ENCODE measurements around the gene TIMMDC1. TPM values are rescaled to one million over a fixed set of nuclear protein-coding genes. Genes with fewer than 3 reads are reported as not detected.

The TIMMDC1 gene
- total RNA-seq, 1 experiment from 2014 or later = 121 TPM

- H3K4me2 ChIP-seq (ENCODE audit: low read length) = no peak overlapping the region
- peaks cover 2 to 10% of the 10 kb centered on the region in 2 experiments; a peak in 2 of 4 replicates for H3K4me1 ChIP-seq (ENCODE audit: control insufficient read depth in 1 of 2, insufficient read depth in 2 of 2, low read length in 2 of 2)
- no peaks in the 10 kb centered on the region for H3K27me3 ChIP-seq (ENCODE audit: insufficient read depth, low read length)
- no peak overlapping the region for H2AFZ ChIP-seq (ENCODE audit: low read depth, low read length, poor library complexity, severe bottlenecking)
- CTCF ChIA-PET = no interaction called here
- intact Hi-C loops (cut with micrococcal nuclease) = no loop called here
- no peak for TF ChIP-seq POLR2A (IDR thresholded peaks at IDR 0.05; ENCODE audit: borderline replicate concordance, extremely low read depth, insufficient read depth, insufficient read length)
- TF ChIP-seq SP1 (IDR thresholded peaks at IDR 0.05; ENCODE audit: low read depth) = no peak
- TF ChIP-seq ZNF274 (IDR thresholded peaks at IDR 0.05; ENCODE audit: low read depth, low read length) = no peak
- peak in 2 of 3 experiments; percentile 34; a peak in 3 of 6 replicates for TF ChIP-seq CTCF (IDR thresholded peaks at IDR 0.05 in 2 of 3, conservative IDR thresholded peaks at IDR 0.05 in 1 of 3; ENCODE audit: borderline replicate concordance in 1 of 3, insufficient read depth in 1 of 3, low read depth in 2 of 3, low read length in 2 of 3)
- no peak for TF ChIP-seq FOSL1 (IDR thresholded peaks at IDR 0.05; ENCODE audit: low read depth)
- no peak for TF ChIP-seq SRF (IDR thresholded peaks at IDR 0.05; ENCODE audit: low read depth)
- TF ChIP-seq POLR2AphosphoS5 (IDR thresholded peaks at IDR 0.05; ENCODE audit: low read depth, low read length) = no peak
- H3K4me3 ChIP-seq (replicated peaks in 1 of 2; ENCODE audit: low read depth in 1 of 2, low read length in 2 of 2) = no peak overlapping the region
- no peaks in the 10 kb centered on the region for H4K20me1 ChIP-seq (ENCODE audit: insufficient read depth)
- H3K9me3 ChIP-seq (ENCODE audit: control insufficient read depth in 1 of 2, insufficient read depth in 1 of 2, low read depth in 1 of 2, low read length in 2 of 2) = no peaks in the 10 kb centered on the region
- POLR2A ChIA-PET = interaction anchor here (0.7 kb wide), 1 partner anchor 36 kb away, joined by 4 read pairs; no protein-coding TSS in a partner anchor
- ATAC-seq = no peak
- no peak for DNase-seq (ENCODE audit: low read depth, low spot score)
- H3K9me2 ChIP-seq (ENCODE audit: insufficient read depth) = no peaks in the 10 kb centered on the region
- no TSS peak for BruUV-seq (replicated peaks)
- peaks cover 12% of the 10 kb centered on the region for H3K79me2 ChIP-seq (ENCODE audit: insufficient read depth, low read length)
- no peaks in the 10 kb centered on the region; a peak in 1 of 4 replicates for H3K36me3 ChIP-seq (ENCODE audit: control insufficient read depth in 1 of 2, insufficient read depth in 2 of 2, low read length in 2 of 2)
- H3K9ac ChIP-seq (ENCODE audit: low read length) = no peak overlapping the region
- H3K27ac ChIP-seq (ENCODE audit: low read depth, low read length) = no peak overlapping the region
- RAD21 ChIA-PET (ENCODE audit: low non-redundant PET in 1 of 2, low total read pairs in 2 of 2, uncharacterized antibody in 2 of 2, unreplicated experiment in 2 of 2) = interaction anchor here in 1 of 2 experiments (0.7 kb wide), 1 partner anchor 15 kb away, joined by 5 read pairs; no protein-coding TSS in a partner anchor
These were observed 3.8 kb upstream of the TIMMDC1 start for GRCh38 chr3:119494597-119494996.
